HEK293T (cell line): ENCODE measurements around the gene RNF214.

Experiments used
- BHLHE40 ChIP-seq: fragments of 450-650 bp; IDR thresholded peaks from 2 replicates; pipeline ENCODE4 v1.6.1; 2016; ENCODE audit warnings: mild to moderate bottlenecking, moderate library complexity, borderline replicate concordance
- ELF4 ChIP-seq: fragments of 450-650 bp; IDR thresholded peaks from 2 replicates; pipeline ENCODE4 v1.6.1; 2017; ENCODE audit warnings: antibody characterized with exemption
- FOXA1 ChIP-seq: fragments of 450-650 bp; IDR thresholded peaks from 2 replicates; pipeline ENCODE4 v1.6.1; 2016; ENCODE audit warnings: mild to moderate bottlenecking
- FOXK2 ChIP-seq: fragments of 450-650 bp; IDR thresholded peaks from 2 replicates; pipeline ENCODE4 v1.6.1; 2016; ENCODE audit warnings: mild to moderate bottlenecking
- FOXM1 ChIP-seq: fragments of 450-650 bp; IDR thresholded peaks from 2 replicates; pipeline ENCODE4 v1.6.1; 2017; ENCODE audit warnings: mild to moderate bottlenecking, borderline replicate concordance
- LEF1 ChIP-seq: fragments of 450-650 bp; IDR thresholded peaks from 2 replicates; pipeline ENCODE4 v1.6.1; 2017; ENCODE audit warnings: mild to moderate bottlenecking, borderline replicate concordance
- NFRKB ChIP-seq: fragments of 450-650 bp; IDR thresholded peaks from 2 replicates; pipeline ENCODE4 v1.6.1; 2016; ENCODE audit warnings: mild to moderate bottlenecking, moderate library complexity
- PKNOX1 ChIP-seq: fragments of 450-650 bp; IDR thresholded peaks from 2 replicates; pipeline ENCODE4 v1.6.1; 2016
- SP1 ChIP-seq: fragments of 450-650 bp; IDR thresholded peaks from 2 replicates; pipeline ENCODE4 v1.6.1; 2017
- TARDBP ChIP-seq: fragments of 450-650 bp; IDR thresholded peaks from 2 replicates; pipeline ENCODE4 v1.6.1; 2016
- ZNF384 ChIP-seq: fragments of 450-650 bp; IDR thresholded peaks from 2 replicates; pipeline ENCODE4 v1.6.1; 2016

GRCh38 chr11:117282956-117283355, 50.5 kb downstream of the RNF214 start:
- TF ChIP-seq PKNOX1 (no peak), FOXK2 (no peak), BHLHE40 (no peak), TARDBP (no peak), ZNF384 (no peak), SP1 (no peak), FOXA1 (no peak), ELF4 (no peak), FOXM1 (no peak), NFRKB (no peak), LEF1 (no peak)
